Neural cell (in vitro differentiated cells): ENCODE data around the gene AGO3. TPM values are rescaled to one million over a fixed set of nuclear protein-coding genes. Genes with fewer than 3 reads are reported as not detected.

Experiments used
- H2AFZ ChIP-seq: fragments of 200-600, 300-800 bp; sonication (generic), shearing (Covaris generic); 2 replicates; pipeline ENCODE4 v1.6.0; 2014; ENCODE audit warnings: low read depth, mild to moderate bottlenecking, antibody characterized with exemption, low read length, moderate library complexity
- H3F3A ChIP-seq: fragments of 200-600 bp; shearing (Covaris generic); 2 replicates; pipeline ENCODE4 v1.6.1; 2016; ENCODE audit warnings: mild to moderate bottlenecking, moderate library complexity, mixed read lengths, antibody characterized with exemption, low read length; ENCODE audit not compliant: insufficient read depth, poor library complexity, severe bottlenecking
- H3K27ac ChIP-seq: fragments of 200-600, 300-800 bp; sonication (generic), shearing (Covaris generic); 2 replicates; pipeline ENCODE4 v1.5.1; 2014; ENCODE audit warnings: mild to moderate bottlenecking, low read length, moderate library complexity
- H3K27me3 ChIP-seq: fragments of 300-800, 200-600 bp; sonication (generic), shearing (Covaris generic); 2 replicates; pipeline ENCODE4 v1.6.0; 2014; ENCODE audit warnings: mild to moderate bottlenecking, low read depth, low read length, moderate library complexity; ENCODE audit not compliant: insufficient read depth
- H3K36me3 ChIP-seq: fragments of 300-800, 200-600 bp; sonication (generic), shearing (Covaris generic); 2 replicates; pipeline ENCODE4 v1.5.1; 2014; ENCODE audit warnings: mild to moderate bottlenecking, antibody characterized with exemption, low read length, moderate library complexity; ENCODE audit not compliant: insufficient read depth
- H3K4me2 ChIP-seq: fragments of 300-800, 200-600 bp; sonication (generic), shearing (Covaris generic); 2 replicates; pipeline ENCODE4 v1.6.0; 2014; ENCODE audit warnings: mild to moderate bottlenecking, low read length
- H3K4me3 ChIP-seq: fragments of 300-800, 200-600 bp; sonication (generic), shearing (Covaris generic); 2 replicates; pipeline ENCODE4 v1.5.1; 2014; ENCODE audit warnings: mild to moderate bottlenecking, low read length, moderate library complexity
- H3K79me2 ChIP-seq: fragments of 200-600 bp; shearing (Covaris generic); replicated peaks from 2 replicates; pipeline ENCODE4 v1.6.0; 2014; ENCODE audit warnings: mild to moderate bottlenecking, low read length, moderate library complexity; ENCODE audit not compliant: insufficient read depth
- H3K9ac ChIP-seq: fragments of 300-800, 200-600 bp; sonication (generic), shearing (Covaris generic); 2 replicates; pipeline ENCODE4 v1.6.1; 2016; ENCODE audit warnings: mild to moderate bottlenecking, low read length, mixed read lengths
- H3K9me2 ChIP-seq: fragments of 200-600 bp; shearing (Covaris generic); 2 replicates; pipeline ENCODE4 v1.6.1; 2016; ENCODE audit warnings: mild to moderate bottlenecking, low read length, mixed read lengths; ENCODE audit not compliant: insufficient read depth
- H3K9me3 ChIP-seq: fragments of 200-600, 300-800 bp; sonication (generic), shearing (Covaris generic); 2 replicates; pipeline ENCODE4 v1.6.1; 2016; ENCODE audit warnings: mild to moderate bottlenecking, mixed run types, low read length, moderate library complexity, mixed read lengths
- H4K20me1 ChIP-seq: fragments of 200-600 bp; shearing (Covaris generic); 2 replicates; pipeline ENCODE4 v1.6.1; 2016; ENCODE audit warnings: mild to moderate bottlenecking, mixed run types; ENCODE audit not compliant: insufficient read depth
- EP300 ChIP-seq: fragments of 450-650 bp; conservative IDR thresholded peaks from 2 replicates; pipeline ENCODE4 v1.6.1; 2014; ENCODE audit warnings: antibody characterized with exemption, mild to moderate bottlenecking, moderate library complexity; ENCODE audit not compliant: poor library complexity, severe bottlenecking
- EZH2 ChIP-seq: fragments of 200-600, 300-800 bp; shearing (Covaris generic), sonication (generic); IDR thresholded peaks from 2 replicates; pipeline ENCODE4 v1.6.1; 2014; ENCODE audit warnings: antibody characterized with exemption, low read length, borderline replicate concordance, mild to moderate bottlenecking; ENCODE audit not compliant: insufficient read depth, poor library complexity, severe bottlenecking
- MXI1 ChIP-seq: fragments of 450-650 bp; conservative IDR thresholded peaks from 2 replicates; pipeline ENCODE4 v1.6.1; 2014; ENCODE audit warnings: antibody characterized with exemption, mild to moderate bottlenecking; ENCODE audit not compliant: poor library complexity, severe bottlenecking
- POLR2AphosphoS5 ChIP-seq: IDR thresholded peaks from 2 replicates; pipeline ENCODE4 v1.6.1; 2012
- RAD21 ChIP-seq: fragments of 450-650 bp; conservative IDR thresholded peaks from 2 replicates; pipeline ENCODE4 v1.6.1; 2014; ENCODE audit warnings: antibody characterized with exemption, mild to moderate bottlenecking, moderate library complexity
- SMC3 ChIP-seq: fragments of 450-650 bp; conservative IDR thresholded peaks from 2 replicates; pipeline ENCODE4 v1.6.1; 2014; ENCODE audit warnings: antibody characterized with exemption, mild to moderate bottlenecking, moderate library complexity; ENCODE audit not compliant: poor library complexity
- TAF1 ChIP-seq: IDR thresholded peaks from 2 replicates; pipeline ENCODE4 v1.6.1; 2012; ENCODE audit warnings: low read depth
- polyA plus RNA-seq: library from polyadenylated mRNA; depleted of rRNA; stranded (reverse); fragments of >200 nt; gene quantifications from 2 replicates; pipeline ENCODE4 v1.2.3, GENCODE V29; 2014
- TF ChIP-seq, protein P1 (sequence below): IDR thresholded peaks from 2 replicates; pipeline ENCODE4 v1.6.1; 2012; ENCODE audit warnings: borderline replicate concordance
- TF ChIP-seq, protein P2 (sequence below): fragments of 450-650 bp; IDR thresholded peaks from 2 replicates; pipeline ENCODE4 v1.5.1; 2014; ENCODE audit warnings: antibody characterized with exemption, mild to moderate bottlenecking, moderate library complexity; ENCODE audit not compliant: poor library complexity, severe bottlenecking

AGO3 gene
- polyA plus RNA-seq, 1 donor from 2014 or later = 9.4 TPM

DNA sequence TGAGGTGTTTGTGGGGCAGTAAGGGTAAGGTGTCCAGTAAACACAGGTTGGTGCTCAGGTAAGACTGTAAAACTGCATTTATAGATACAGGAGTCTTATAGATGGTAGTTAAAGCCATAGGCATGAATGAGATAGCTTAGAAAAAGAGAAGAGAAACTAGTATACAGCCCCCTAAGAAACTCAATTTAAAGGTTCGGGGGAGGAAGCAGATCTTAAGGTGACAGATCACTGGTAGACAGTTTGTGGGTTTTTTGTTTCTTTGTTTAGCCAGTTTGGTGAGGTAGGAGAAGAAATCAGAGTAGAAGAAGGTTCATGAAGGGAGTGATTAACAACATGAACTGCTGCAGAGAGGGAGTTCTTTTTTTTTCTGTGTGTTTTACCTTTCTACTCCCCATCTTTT is 6.1 kb upstream of the AGO3 start:
- Histone ChIP-seq H3K27ac (no peak overlapping the region), H3K36me3 (peaks cover 7% of the 10 kb centered on the region), H3F3A (no peaks in the 10 kb centered on the region), H3K9ac (no peak overlapping the region), H3K9me2 (no peaks in the 10 kb centered on the region), H3K4me2 (no peak overlapping the region), H3K27me3 (no peaks in the 10 kb centered on the region), H3K9me3 (no peaks in the 10 kb centered on the region), H2AFZ (no peak overlapping the region), H4K20me1 (no peaks in the 10 kb centered on the region), H3K4me3 (no peak overlapping the region), H3K79me2 (no peaks in the 10 kb centered on the region)
- TF ChIP-seq EZH2 = no peak
- no peak for TF ChIP-seq POLR2AphosphoS5

DNA sequence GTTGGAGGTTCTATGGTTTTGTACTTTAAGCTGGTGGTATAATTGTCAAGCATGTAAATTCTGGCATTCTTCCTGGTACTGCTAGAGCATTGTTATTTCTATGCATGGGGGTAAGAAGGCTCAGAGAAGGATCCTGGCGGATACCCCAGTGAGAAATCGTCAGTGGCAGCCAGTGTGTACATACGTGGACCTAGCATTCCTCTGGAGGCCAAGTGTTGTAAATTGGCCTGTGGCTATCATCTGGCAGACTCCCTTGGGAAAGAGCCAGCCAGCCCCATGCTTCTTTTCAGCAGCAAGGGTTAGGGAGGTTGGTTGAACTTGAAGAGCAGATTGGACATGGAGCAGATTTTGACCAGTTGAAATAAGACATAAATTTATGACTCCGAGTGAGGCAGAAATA is 5.2 kb upstream of the AGO3 start:
- TF ChIP-seq SMC3 = no peak
- no peak for TF ChIP-seq EP300
- no peak for TF ChIP-seq TAF1
- no peak for TF ChIP-seq RAD21
- H3K36me3 ChIP-seq = peaks cover 7% of the 10 kb centered on the region
- no peak overlapping the region for H3K27ac ChIP-seq
- no peaks in the 10 kb centered on the region for H3K9me3 ChIP-seq
- no peaks in the 10 kb centered on the region for H3K27me3 ChIP-seq
- no peak overlapping the region for H3K4me2 ChIP-seq
- no peaks in the 10 kb centered on the region for H3K79me2 ChIP-seq
- no peak overlapping the region for H2AFZ ChIP-seq
- H4K20me1 ChIP-seq = no peaks in the 10 kb centered on the region
- H3K4me3 ChIP-seq = no peak overlapping the region
- H3F3A ChIP-seq = no peaks in the 10 kb centered on the region
- no peaks in the 10 kb centered on the region for H3K9me2 ChIP-seq
- no peak overlapping the region for H3K9ac ChIP-seq

DNA sequence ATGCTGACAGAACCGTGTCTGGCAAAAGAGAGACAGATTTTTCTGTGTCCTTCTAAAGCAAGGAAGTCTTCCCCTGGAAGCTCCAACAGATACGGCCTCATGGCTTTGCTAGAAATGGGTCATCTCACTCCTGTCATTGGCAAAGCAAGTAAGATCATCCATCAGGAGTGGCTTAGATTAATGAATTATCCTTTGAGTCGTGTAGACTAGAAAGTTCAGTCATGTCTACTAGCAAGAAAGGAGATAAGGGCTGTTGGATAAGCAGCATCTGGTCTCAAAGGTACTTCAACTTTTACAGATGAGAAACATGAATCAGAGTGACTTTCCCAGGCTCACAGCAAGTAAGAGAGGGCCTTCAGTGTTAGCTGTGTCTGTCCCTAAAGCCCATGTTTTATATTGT is 3.4 kb upstream of the AGO3 start:
- no peaks in the 10 kb centered on the region for H3K9me2 ChIP-seq
- no peak overlapping the region for H3K4me2 ChIP-seq
- H3K9ac ChIP-seq = no peak overlapping the region
- TF ChIP-seq TAF1 (no peak), MXI1 (no peak), EP300 (no peak), EZH2 (no peak), RAD21 (no peak), SMC3 (no peak), POLR2AphosphoS5 (no peak)
- TF ChIP-seq, protein P1, sequence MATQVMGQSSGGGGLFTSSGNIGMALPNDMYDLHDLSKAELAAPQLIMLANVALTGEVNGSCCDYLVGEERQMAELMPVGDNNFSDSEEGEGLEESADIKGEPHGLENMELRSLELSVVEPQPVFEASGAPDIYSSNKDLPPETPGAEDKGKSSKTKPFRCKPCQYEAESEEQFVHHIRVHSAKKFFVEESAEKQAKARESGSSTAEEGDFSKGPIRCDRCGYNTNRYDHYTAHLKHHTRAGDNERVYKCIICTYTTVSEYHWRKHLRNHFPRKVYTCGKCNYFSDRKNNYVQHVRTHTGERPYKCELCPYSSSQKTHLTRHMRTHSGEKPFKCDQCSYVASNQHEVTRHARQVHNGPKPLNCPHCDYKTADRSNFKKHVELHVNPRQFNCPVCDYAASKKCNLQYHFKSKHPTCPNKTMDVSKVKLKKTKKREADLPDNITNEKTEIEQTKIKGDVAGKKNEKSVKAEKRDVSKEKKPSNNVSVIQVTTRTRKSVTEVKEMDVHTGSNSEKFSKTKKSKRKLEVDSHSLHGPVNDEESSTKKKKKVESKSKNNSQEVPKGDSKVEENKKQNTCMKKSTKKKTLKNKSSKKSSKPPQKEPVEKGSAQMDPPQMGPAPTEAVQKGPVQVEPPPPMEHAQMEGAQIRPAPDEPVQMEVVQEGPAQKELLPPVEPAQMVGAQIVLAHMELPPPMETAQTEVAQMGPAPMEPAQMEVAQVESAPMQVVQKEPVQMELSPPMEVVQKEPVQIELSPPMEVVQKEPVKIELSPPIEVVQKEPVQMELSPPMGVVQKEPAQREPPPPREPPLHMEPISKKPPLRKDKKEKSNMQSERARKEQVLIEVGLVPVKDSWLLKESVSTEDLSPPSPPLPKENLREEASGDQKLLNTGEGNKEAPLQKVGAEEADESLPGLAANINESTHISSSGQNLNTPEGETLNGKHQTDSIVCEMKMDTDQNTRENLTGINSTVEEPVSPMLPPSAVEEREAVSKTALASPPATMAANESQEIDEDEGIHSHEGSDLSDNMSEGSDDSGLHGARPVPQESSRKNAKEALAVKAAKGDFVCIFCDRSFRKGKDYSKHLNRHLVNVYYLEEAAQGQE = no peak
- TF ChIP-seq, protein P2, sequence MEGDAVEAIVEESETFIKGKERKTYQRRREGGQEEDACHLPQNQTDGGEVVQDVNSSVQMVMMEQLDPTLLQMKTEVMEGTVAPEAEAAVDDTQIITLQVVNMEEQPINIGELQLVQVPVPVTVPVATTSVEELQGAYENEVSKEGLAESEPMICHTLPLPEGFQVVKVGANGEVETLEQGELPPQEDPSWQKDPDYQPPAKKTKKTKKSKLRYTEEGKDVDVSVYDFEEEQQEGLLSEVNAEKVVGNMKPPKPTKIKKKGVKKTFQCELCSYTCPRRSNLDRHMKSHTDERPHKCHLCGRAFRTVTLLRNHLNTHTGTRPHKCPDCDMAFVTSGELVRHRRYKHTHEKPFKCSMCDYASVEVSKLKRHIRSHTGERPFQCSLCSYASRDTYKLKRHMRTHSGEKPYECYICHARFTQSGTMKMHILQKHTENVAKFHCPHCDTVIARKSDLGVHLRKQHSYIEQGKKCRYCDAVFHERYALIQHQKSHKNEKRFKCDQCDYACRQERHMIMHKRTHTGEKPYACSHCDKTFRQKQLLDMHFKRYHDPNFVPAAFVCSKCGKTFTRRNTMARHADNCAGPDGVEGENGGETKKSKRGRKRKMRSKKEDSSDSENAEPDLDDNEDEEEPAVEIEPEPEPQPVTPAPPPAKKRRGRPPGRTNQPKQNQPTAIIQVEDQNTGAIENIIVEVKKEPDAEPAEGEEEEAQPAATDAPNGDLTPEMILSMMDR = no peak
- no peaks in the 10 kb centered on the region for H3K9me3 ChIP-seq
- no peak overlapping the region for H2AFZ ChIP-seq
- H3K36me3 ChIP-seq = peaks cover 7% of the 10 kb centered on the region
- H4K20me1 ChIP-seq = no peaks in the 10 kb centered on the region
- H3K27me3 ChIP-seq = no peaks in the 10 kb centered on the region
- H3K4me3 ChIP-seq = no peak overlapping the region
- no peaks in the 10 kb centered on the region for H3F3A ChIP-seq
- H3K79me2 ChIP-seq = peaks cover 8% of the 10 kb centered on the region
- no peak overlapping the region for H3K27ac ChIP-seq
